A549 (cell line): ENCODE results near the gene RCE1. TPM values are rescaled to one million over a fixed set of nuclear protein-coding genes. Genes with fewer than 3 reads are reported as not detected.
A peak's percentile ranks its signal among the peaks of the same experiment; 100 is the strongest.

Experiments
- ATAC-seq, 2 experiments: fragments of 200-7000 bp in 1 of 2; fragments of >200 bp in 1 of 2; cut with Nextera tagmentation in 1 of 2; cut with Tn5 transposase in 1 of 2; 3 replicates each; pipeline versions ENCODE4 v1.8.0 to v1.9.1; 2018 to 2020; ENCODE audit warnings: mild to moderate bottlenecking in 1 of 2, moderate library complexity in 1 of 2
- CTCF ChIA-PET: fragments of 300-600 bp; sonication (Branson Sonifier 250); formaldehyde crosslinking; extraction: SDS; loops from one replicate; lab custom pipeline; 2021; ENCODE audit warnings: antibody characterized with exemption, inconsistent platforms; lab: Yijun Ruan, JAX
- POLR2A ChIA-PET: fragments of 350-600 bp; formaldehyde crosslinking; extraction: SDS; loops from one replicate; lab custom pipeline; 2021; ENCODE audit warnings: antibody characterized with exemption, inconsistent platforms; lab: Yijun Ruan, JAX
- DNase-seq, 2 experiments: peaks; one replicate each; pipeline versions ENCODE4 v3.0.0 to v3.0.0-alpha.2; 2011 to 2016; ENCODE audit warnings: low read depth in 1 of 2, low spot score in 1 of 2
- FAIRE-seq: peaks from 2 replicates; lab custom pipeline; 2011; peaks lifted over from hg19 to GRCh38; lab: Jason Lieb, UNC
- H3K27ac ChIP-seq, 2 experiments: fragments of >200 bp; sonication (Bioruptor Twin); formaldehyde crosslinking; 3 replicates each; pipeline ENCODE4 v1.5.1; 2016 to 2017
- H3K4me1 ChIP-seq: fragments of >200 bp; sonication (Bioruptor Twin); formaldehyde crosslinking; 3 replicates; pipeline ENCODE4 v1.6.1; 2016
- H3K4me2 ChIP-seq: fragments of >200 bp; sonication (Bioruptor Twin); formaldehyde crosslinking; 3 replicates; pipeline ENCODE4 v1.6.1; 2016
- H3K4me3 ChIP-seq: fragments of >200 bp; sonication (Bioruptor Twin); formaldehyde crosslinking; 3 replicates; pipeline ENCODE4 v1.5.1; 2016
- H3K9me3 ChIP-seq: fragments of >200 bp; sonication (Bioruptor Twin); formaldehyde crosslinking; 3 replicates; pipeline ENCODE4 v1.6.1; 2016
- CEBPB ChIP-seq, 2 experiments: fragments of >200 bp in 1 of 2; sonication (Bioruptor Twin) in 1 of 2; formaldehyde crosslinking in 1 of 2; IDR thresholded peaks; 2 replicates each; pipeline ENCODE4 v1.6.1; 2012 to 2016
- EP300 ChIP-seq, 2 experiments: fragments of >200 bp; sonication (Bioruptor Twin); formaldehyde crosslinking; IDR thresholded peaks; 2 replicates in 1 of 2; 3 replicates in 1 of 2; pipeline ENCODE4 v1.6.1; 2016 to 2017
- FOSL2 ChIP-seq, 2 experiments: fragments of 450-650 bp in 1 of 2; fragments of >200 bp in 1 of 2; sonication (Bioruptor Twin) in 1 of 2; formaldehyde crosslinking; IDR thresholded peaks; 2 replicates each; pipeline versions ENCODE4 v1.5.0 to v1.6.1; 2016 to 2020; ENCODE audit warnings: mild to moderate bottlenecking in 1 of 2, moderate library complexity in 1 of 2
- GATA3 ChIP-seq: IDR thresholded peaks from 2 replicates; pipeline ENCODE4 v1.6.1; 2012; ENCODE audit warnings: borderline replicate concordance
- KDM1A ChIP-seq: fragments of 200-600 bp; sonication (generic); IDR thresholded peaks from 2 replicates; pipeline ENCODE4 v1.6.1; 2016; ENCODE audit warnings: low read depth, mild to moderate bottlenecking
- KDM5A ChIP-seq: fragments of 200-600 bp; sonication (generic); IDR thresholded peaks from 2 replicates; pipeline ENCODE4 v1.6.1; 2016; ENCODE audit warnings: antibody characterized with exemption, mild to moderate bottlenecking
- MAFK ChIP-seq: fragments of 450-650 bp; IDR thresholded peaks from 2 replicates; pipeline ENCODE4 v1.6.1; 2014; ENCODE audit not compliant: partially characterized antibody
- PHF8 ChIP-seq: fragments of 200-600 bp; sonication (generic); IDR thresholded peaks from 2 replicates; pipeline ENCODE4 v1.6.1; 2016; ENCODE audit warnings: low read depth, mild to moderate bottlenecking, antibody characterized with exemption, moderate library complexity, borderline replicate concordance
- RAD21 ChIP-seq, 2 experiments: fragments of >200 bp in 1 of 2; sonication (Bioruptor Twin) in 1 of 2; formaldehyde crosslinking in 1 of 2; IDR thresholded peaks in 1 of 2; conservative IDR thresholded peaks in 1 of 2; 2 replicates in 1 of 2; 3 replicates in 1 of 2; pipeline ENCODE4 v1.6.1; 2012 to 2018; ENCODE audit warnings: inconsistent platforms in 1 of 2
- SREBF2 ChIP-seq: fragments of 450-650 bp; IDR thresholded peaks from 2 replicates; pipeline ENCODE4 v1.6.1; 2014; ENCODE audit warnings: mild to moderate bottlenecking, moderate library complexity
- ZC3H11A ChIP-seq: fragments of 450-650 bp; IDR thresholded peaks from 2 replicates; pipeline ENCODE4 v1.6.1; 2014; ENCODE audit warnings: antibody characterized with exemption, mild to moderate bottlenecking
- ZNF302 ChIP-seq: fragments of 250-450 bp; sonication (Bioruptor Pico); IDR thresholded peaks from 2 replicates; pipeline ENCODE4 v1.9.0; 2021; ENCODE audit warnings: inconsistent platforms, mild to moderate bottlenecking, moderate library complexity
- ZSCAN20 ChIP-seq: fragments of 250-450 bp; sonication (Bioruptor Pico); IDR thresholded peaks from 2 replicates; pipeline ENCODE4 v1.8.0; 2022; ENCODE audit warnings: mild to moderate bottlenecking, moderate library complexity
- WGBS: methylation state at CpG from one replicate; pipeline ENCODE4 v1.1.6; 2017; ENCODE audit errors: missing lambda C conversion rate; 5-methylcytosine and 5-hydroxymethylcytosine counted together
- polyA plus RNA-seq, 4 experiments: library from polyadenylated mRNA; depleted of rRNA in 3 of 4; stranded (reverse); fragments of >200 nt; fragmentation: RNase III in 1 of 4; extraction: RNeasy Plus Mini Kit Qiagen cat#74134 plus additional on column Dnase treatment in 1 of 4; gene quantifications; 2 replicates in 3 of 4; 3 replicates in 1 of 4; pipeline ENCODE4 v1.2.3, GENCODE V29; 2011 to 2017
- TF ChIP-seq, protein P1 (sequence below): fragments of 200-600 bp; sonication (generic); IDR thresholded peaks from 2 replicates; pipeline ENCODE4 v1.6.1; 2016; ENCODE audit warnings: antibody characterized with exemption, mild to moderate bottlenecking, moderate library complexity
- TF ChIP-seq, protein P2 (sequence below): IDR thresholded peaks from 2 replicates; pipeline ENCODE4 v1.6.1; 2012

RCE1 gene
- polyA plus RNA-seq, 2 of the 4 experiments (the other 2 are of a cell fraction): 20.3 to 23.3 TPM

DNA sequence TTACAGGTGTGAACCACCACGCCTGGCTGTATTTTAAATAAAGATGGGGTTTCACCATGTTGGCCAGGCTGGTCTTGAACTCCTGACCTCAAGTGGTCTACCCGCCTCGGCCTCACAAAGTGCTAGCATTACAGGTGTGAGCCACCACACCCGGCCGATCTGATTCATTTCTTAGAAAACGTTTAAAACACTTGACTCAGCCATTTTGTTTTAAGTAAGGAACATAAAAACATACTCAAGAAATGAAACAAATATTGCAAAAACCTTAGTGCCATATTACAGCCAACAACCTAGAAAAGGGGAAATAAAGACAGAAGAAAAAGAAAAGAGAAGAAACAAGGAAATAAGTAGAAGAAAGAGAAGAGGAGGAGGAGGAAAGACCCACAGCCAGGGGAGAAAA is 31.0 kb downstream of the RCE1 start:
- no peak for ATAC-seq

DNA sequence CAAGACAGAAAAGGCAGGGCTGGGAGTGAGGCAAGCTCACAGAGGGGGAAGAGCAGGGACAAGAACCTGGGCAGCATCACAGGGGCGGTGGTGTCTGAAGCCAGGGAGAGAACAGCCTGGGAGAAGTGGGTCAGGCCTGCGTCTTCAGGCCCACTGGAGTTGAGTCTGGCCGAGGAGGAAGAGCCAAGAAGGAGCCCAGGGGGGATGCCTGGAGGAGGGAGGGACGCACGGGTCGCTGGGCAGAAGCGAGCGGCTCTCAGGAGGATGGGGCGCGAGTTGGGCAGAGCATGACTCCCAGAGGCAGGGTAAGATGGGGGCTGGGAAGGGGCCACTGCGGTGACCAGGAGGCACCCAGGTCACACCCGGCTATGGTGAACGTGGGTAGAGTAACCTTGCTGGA is 32.1 kb downstream of the RCE1 start:
- ChIA-PET CTCF (interaction anchor here (1.2 kb wide), 1 partner anchor 8 kb away, joined by 5 read pairs; no protein-coding TSS in a partner anchor), POLR2A (no interaction called here)
- Histone ChIP-seq H3K9me3 (no peaks in the 10 kb centered on the region), H3K4me1 (peaks cover 42% of the 10 kb centered on the region), H3K27ac (peak overlapping the region in 1 of 2 experiments; percentile 62; a peak in 3 of 6 replicates), H3K4me2 (no peak overlapping the region), H3K4me3 (no peak overlapping the region)
- TF ChIP-seq PHF8 (no peak), RAD21 (conservative IDR thresholded peaks at IDR 0.05 in 1 of 2, IDR thresholded peaks at IDR 0.05 in 1 of 2) (no peak), SREBF2 (no peak), ZC3H11A (no peak), EP300 (IDR thresholded peaks at IDR 0.05) (no peak), GATA3 (no peak)
- TF ChIP-seq, protein P1, sequence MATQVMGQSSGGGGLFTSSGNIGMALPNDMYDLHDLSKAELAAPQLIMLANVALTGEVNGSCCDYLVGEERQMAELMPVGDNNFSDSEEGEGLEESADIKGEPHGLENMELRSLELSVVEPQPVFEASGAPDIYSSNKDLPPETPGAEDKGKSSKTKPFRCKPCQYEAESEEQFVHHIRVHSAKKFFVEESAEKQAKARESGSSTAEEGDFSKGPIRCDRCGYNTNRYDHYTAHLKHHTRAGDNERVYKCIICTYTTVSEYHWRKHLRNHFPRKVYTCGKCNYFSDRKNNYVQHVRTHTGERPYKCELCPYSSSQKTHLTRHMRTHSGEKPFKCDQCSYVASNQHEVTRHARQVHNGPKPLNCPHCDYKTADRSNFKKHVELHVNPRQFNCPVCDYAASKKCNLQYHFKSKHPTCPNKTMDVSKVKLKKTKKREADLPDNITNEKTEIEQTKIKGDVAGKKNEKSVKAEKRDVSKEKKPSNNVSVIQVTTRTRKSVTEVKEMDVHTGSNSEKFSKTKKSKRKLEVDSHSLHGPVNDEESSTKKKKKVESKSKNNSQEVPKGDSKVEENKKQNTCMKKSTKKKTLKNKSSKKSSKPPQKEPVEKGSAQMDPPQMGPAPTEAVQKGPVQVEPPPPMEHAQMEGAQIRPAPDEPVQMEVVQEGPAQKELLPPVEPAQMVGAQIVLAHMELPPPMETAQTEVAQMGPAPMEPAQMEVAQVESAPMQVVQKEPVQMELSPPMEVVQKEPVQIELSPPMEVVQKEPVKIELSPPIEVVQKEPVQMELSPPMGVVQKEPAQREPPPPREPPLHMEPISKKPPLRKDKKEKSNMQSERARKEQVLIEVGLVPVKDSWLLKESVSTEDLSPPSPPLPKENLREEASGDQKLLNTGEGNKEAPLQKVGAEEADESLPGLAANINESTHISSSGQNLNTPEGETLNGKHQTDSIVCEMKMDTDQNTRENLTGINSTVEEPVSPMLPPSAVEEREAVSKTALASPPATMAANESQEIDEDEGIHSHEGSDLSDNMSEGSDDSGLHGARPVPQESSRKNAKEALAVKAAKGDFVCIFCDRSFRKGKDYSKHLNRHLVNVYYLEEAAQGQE: no peak
- 88% methylated on average over 13 of the region's 13 CpGs for WGBS
- no peak for FAIRE-seq
- no peak for DNase-seq
- 0 out of 6 replicates have a peak, but pooled peaks of 1 of the 2 experiments have one; percentile 4 for ATAC-seq

More for the DNA sequence above, 31.0 kb downstream of the RCE1 start:
- H3K4me2 ChIP-seq: no peak overlapping the region
- POLR2A ChIA-PET: no interaction called here
- CTCF ChIA-PET: interaction anchor here (11.6 kb wide), 1 partner anchor 9 kb away, joined by 135 read pairs; no protein-coding TSS in a partner anchor
- no peak for FAIRE-seq
- no peaks in the 10 kb centered on the region for H3K9me3 ChIP-seq
- WGBS: 89% methylated on average over 6 of the region's 6 CpGs
- H3K4me3 ChIP-seq: no peak overlapping the region
- H3K4me1 ChIP-seq: peaks cover 33% of the 10 kb centered on the region
- TF ChIP-seq MAFK: peak; percentile 53
- no peak for TF ChIP-seq KDM1A
- TF ChIP-seq, all 56 proteins: peak for 1
- no peak for DNase-seq
- peak overlapping the region in 1 of 2 experiments; percentile 62; a peak in 3 of 6 replicates for H3K27ac ChIP-seq

DNA sequence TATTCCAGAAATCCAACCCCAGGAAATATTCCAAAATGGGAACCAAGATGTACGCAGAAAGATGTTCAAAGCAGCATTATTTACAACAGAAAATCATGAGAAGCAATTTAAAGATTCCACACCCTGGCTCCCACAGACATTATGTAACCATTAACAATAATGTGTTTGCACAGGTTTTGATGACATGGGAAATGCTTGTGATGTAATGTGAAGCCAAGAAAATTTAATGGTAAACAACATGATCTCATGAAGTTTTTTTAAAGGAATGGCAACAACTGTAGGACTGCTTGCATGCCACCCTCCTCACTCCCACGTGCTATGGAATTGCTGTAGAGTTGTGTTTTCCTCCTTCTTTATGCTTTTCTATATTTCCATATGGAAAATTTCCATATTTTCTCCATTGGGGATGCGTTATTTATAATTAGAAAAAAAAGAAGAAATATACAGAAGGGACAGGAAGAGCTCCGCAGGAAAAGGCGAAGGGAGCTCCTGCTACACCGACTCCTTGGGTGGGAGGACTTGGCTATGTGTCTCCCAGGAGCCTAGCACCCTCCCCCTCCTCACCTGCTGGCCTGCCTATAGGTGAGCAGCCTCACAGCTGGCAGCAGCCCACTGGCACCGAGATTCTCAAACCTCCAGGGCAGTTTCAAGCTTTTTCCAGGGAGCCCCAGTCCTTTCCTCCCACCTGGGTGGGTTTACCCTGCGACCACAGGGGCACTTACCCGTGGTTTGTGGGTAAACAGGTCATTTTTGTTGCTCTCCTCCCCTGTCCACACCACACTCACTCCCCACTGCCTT is 34.5 kb downstream of the RCE1 start:
- WGBS: 74% methylated on average over 9 of the region's 9 CpGs
- POLR2A ChIA-PET: no interaction called here
- TF ChIP-seq KDM5A: no peak
- peak in 1 of 2 experiments; percentile 37; a peak in 1 of 4 replicates for TF ChIP-seq CEBPB (IDR thresholded peaks at IDR 0.05)
- no peak for TF ChIP-seq ZNF302 (CRISPR knock-in tag)
- TF ChIP-seq FOSL2 (IDR thresholded peaks at IDR 0.05): no peak
- TF ChIP-seq FOSL2 (CRISPR knock-in tag; IDR thresholded peaks at IDR 0.05): 0 out of 2 replicates have a peak, but pooled peaks have one; percentile 17
- 0 out of 2 replicates have a peak, but pooled peaks have one; percentile 35 for TF ChIP-seq ZSCAN20
- TF ChIP-seq, protein P2, sequence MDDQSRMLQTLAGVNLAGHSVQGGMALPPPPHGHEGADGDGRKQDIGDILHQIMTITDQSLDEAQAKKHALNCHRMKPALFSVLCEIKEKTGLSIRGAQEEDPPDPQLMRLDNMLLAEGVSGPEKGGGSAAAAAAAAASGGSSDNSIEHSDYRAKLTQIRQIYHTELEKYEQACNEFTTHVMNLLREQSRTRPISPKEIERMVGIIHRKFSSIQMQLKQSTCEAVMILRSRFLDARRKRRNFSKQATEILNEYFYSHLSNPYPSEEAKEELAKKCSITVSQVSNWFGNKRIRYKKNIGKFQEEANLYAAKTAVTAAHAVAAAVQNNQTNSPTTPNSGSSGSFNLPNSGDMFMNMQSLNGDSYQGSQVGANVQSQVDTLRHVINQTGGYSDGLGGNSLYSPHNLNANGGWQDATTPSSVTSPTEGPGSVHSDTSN: no peak
- TF ChIP-seq, all 56 proteins: peak for 3
- no peak overlapping the region for H3K4me3 ChIP-seq
- CTCF ChIA-PET: interaction anchor here (0.6 to 13.1 kb wide), 9 partner anchors 9 to 460 kb away, joined by 3 to 135 read pairs (median 3); partner anchors contain the start of genes C11orf86 and SYT12
- FAIRE-seq (no peak), DNase-seq (peak in 1 of 2 experiments; percentile 76), ATAC-seq (peak in 1 of 2 experiments; percentile 7; a peak in 1 of 6 replicates)
- H3K9me3 ChIP-seq: no peaks in the 10 kb centered on the region
- peak overlapping the region; percentile 56 for H3K4me2 ChIP-seq
- H3K4me1 ChIP-seq: peaks cover 66% of the 10 kb centered on the region
- H3K27ac ChIP-seq: peak overlapping the region; percentile 53 to 95
